ENCODE measurements around the gene SPEG. TPM values are rescaled to one million over a fixed set of nuclear protein-coding genes. Genes with fewer than 3 reads are reported as not detected.

The SPEG gene
- total and polyA plus RNA-seq, 2 of the 8 experiments (the other 6 are each of a cell fraction or from before 2014, with no cell fraction given) = 19.9 to 32.0 TPM

- CTCF ChIA-PET (ENCODE audit: partially characterized antibody) = interaction anchor here (0.9 to 113.1 kb wide), 6 partner anchors 3 to 156 kb away, joined by 3 to 7248 read pairs (median 40); partner anchors contain the start of genes ASIC4, CHPF, DES and GMPPA
- TF ChIP-seq SP2 (IDR thresholded peaks at IDR 0.05; ENCODE audit: low read length) (no peak), SP4 (IDR thresholded peaks at IDR 0.05; ENCODE audit: low read length) (no peak), ZNF274 (IDR thresholded peaks at IDR 0.05; ENCODE audit: borderline replicate concordance, extremely low read depth, low read length) (no peak), BRCA1 (IDR thresholded peaks at IDR 0.05; ENCODE audit: low read depth, low read length) (no peak), TAF7 (optimal IDR thresholded peaks at IDR 0.05; ENCODE audit: borderline replicate concordance, low read depth, low read length) (no peak), KDM1A (IDR thresholded peaks at IDR 0.05; ENCODE audit: borderline replicate concordance, low read length) (no peak), CTBP2 (IDR thresholded peaks at IDR 0.05; ENCODE audit: borderline replicate concordance, insufficient read depth, insufficient read length, low read length) (peak; percentile 78), BACH1 (IDR thresholded peaks at IDR 0.05; ENCODE audit: low read length) (0 out of 2 replicates have a peak, but pooled peaks have one; percentile 12), MAX (IDR thresholded peaks at IDR 0.05) (no peak), SIN3A (conservative IDR thresholded peaks at IDR 0.05 in 1 of 2, IDR thresholded peaks at IDR 0.05 in 1 of 2; ENCODE audit: low read depth in 1 of 2, low read length in 2 of 2) (peak in 1 of 2 experiments; percentile 67; a peak in 1 of 4 replicates), YY1 (IDR thresholded peaks at IDR 0.05; ENCODE audit: low read depth, low read length) (no peak), EZH2 (IDR thresholded peaks at IDR 0.05; ENCODE audit: low read depth, low read length, severe bottlenecking) (no peak)
These were observed 51.8 kb downstream of the SPEG start for GRCh38 chr2:219486380-219486959.

More at GRCh38 chr2:219486380-219486959, 51.8 kb downstream of the SPEG start:
- Histone ChIP-seq H2BK12ac (ENCODE audit: low read depth, low read length) (peak overlapping the region; percentile 85; the same call in 1 of the 2 replicates), H3K23ac (ENCODE audit: insufficient read length) (no peak overlapping the region), H4K91ac (replicated peaks; ENCODE audit: insufficient read length, low read length) (peak overlapping the region; percentile 62), H3K56ac (replicated peaks; ENCODE audit: insufficient read length, low read depth, low read length) (no peak overlapping the region), H3K9me3 (ENCODE audit: insufficient read depth in 2 of 2, low read depth in 1 of 2, low read length in 1 of 2) (no peaks in the 10 kb centered on the region), H4K8ac (ENCODE audit: extremely low read depth, insufficient read depth, low read length) (no peak overlapping the region), H4K5ac (ENCODE audit: insufficient read length, low read depth, low read length) (peak overlapping the region; percentile 32), H2BK120ac (replicated peaks; ENCODE audit: low read depth, low read length) (peak overlapping the region; percentile 59), H3K23me2 (ENCODE audit: low read depth, low read length) (peaks cover 8% of the 10 kb centered on the region; the same call in 1 of the 2 replicates), H3K4me2 (ENCODE audit: insufficient read depth in 1 of 2, low read depth in 2 of 2, low read length in 2 of 2) (peak overlapping the region; percentile 37 to 54), H4K20me1 (replicated peaks in 1 of 2; ENCODE audit: control insufficient read depth in 1 of 2, insufficient read depth in 2 of 2, low read length in 2 of 2) (no peaks in the 10 kb centered on the region), H3K79me2 (ENCODE audit: control insufficient read depth in 1 of 2, insufficient read depth in 2 of 2, low read length in 2 of 2) (no peaks in the 10 kb centered on the region), H3K4me3 (ENCODE audit: extremely low read depth in 1 of 4, insufficient read depth in 2 of 4, low read depth in 3 of 4, low read length in 4 of 4) (peak overlapping the region in 1 of 4 experiments; percentile 11; a peak in 3 of 8 replicates), H3K18ac (ENCODE audit: extremely low read depth, low read length) (peak overlapping the region; percentile 95), H3K27ac (ENCODE audit: low read depth, low read length) (no peak overlapping the region), H3K27me3 (replicated peaks in 1 of 4; ENCODE audit: control insufficient read depth in 3 of 4, extremely low read depth in 1 of 4, insufficient read depth in 3 of 4, low read length in 3 of 4) (peaks cover 20 to 49% (median 36%) of the 10 kb centered on the region in 4 experiments), H3K36me3 (ENCODE audit: control insufficient read depth in 2 of 4, insufficient read depth in 4 of 4, low read length in 3 of 4) (no peaks in the 10 kb centered on the region; a peak in 1 of 8 replicates), H3K14ac (ENCODE audit: insufficient read length) (no peak overlapping the region), H2BK15ac (ENCODE audit: low read length) (no peak overlapping the region), H3K79me1 (ENCODE audit: low read depth, low read length) (no peaks in the 10 kb centered on the region), H3K4ac (replicated peaks; ENCODE audit: insufficient read length, low read depth, low read length) (peak overlapping the region; percentile 64), H2AFZ (ENCODE audit: low read length) (no peak overlapping the region), H2BK5ac (ENCODE audit: low read depth, low read length) (peak overlapping the region; percentile 72; the same call in 1 of the 2 replicates), H3K9ac (replicated peaks in 1 of 4; ENCODE audit: extremely low read depth in 1 of 4, low read depth in 3 of 4, low read length in 3 of 4) (no peak overlapping the region), H2BK20ac (ENCODE audit: low read length) (no peak overlapping the region), H2AK5ac (ENCODE audit: low read depth, low read length) (peak overlapping the region; percentile 7; the same call in 1 of the 2 replicates), H3K4me1 (replicated peaks in 1 of 4; ENCODE audit: control insufficient read depth in 3 of 4, insufficient read depth in 4 of 4, low read length in 3 of 4) (peaks cover 6 to 39% (median 29%) of the 10 kb centered on the region in 4 experiments)
- no peak for FAIRE-seq
- WGBS, 2 experiments (ENCODE audit: extremely low coverage in 1 of 2, insufficient coverage in 1 of 2, insufficient read length in 1 of 2, insufficient replicate concordance in 2 of 2, low coverage in 1 of 2, low lambda C conversion rate in 2 of 2, missing lambda C conversion rate in 1 of 2) = 14% methylated on average over 8 of the region's 8 CpGs; no CpG with 5 or more reads in 1 of the 2 experiments
- POLR2A ChIA-PET (ENCODE audit: partially characterized antibody) = interaction anchor here (0.7 to 19.9 kb wide), 20 partner anchors 9 to 108 kb away, joined by 3 to 216 read pairs (median 4); partner anchors contain the start of genes ASIC4 and GMPPA
- DNase-seq (ENCODE audit: low read depth in 1 of 2, low spot score in 2 of 2) = no peak
